GM18508 (cell line): ENCODE results near the gene PIP.
"Not testable (repeated sequence)": the region's sequence is repeated elsewhere in the genome, so short reads cannot be mapped to it uniquely, and the experiment has no call there.

Source experiments
- ATAC-seq: cut with Tn5 transposase; IDR thresholded peaks from one replicate; pipeline ENCODE4 v1.9.1; 2021; ENCODE audit warnings: moderate number of reproducible peaks; ENCODE audit not compliant: insufficient read depth, unreplicated experiment

PIP gene

GRCh38 chr7:143131781-143132180 lies at the start of gene PIP:
Gene PIP (plus strand): TSS chr7:143132077. CDS start chr7:143132117, 40 bp downstream.
- ATAC-seq, result no peak

GRCh38 chr7:143085109-143085508 lies 46.8 kb upstream of the PIP start:
- no peak for ATAC-seq

GRCh38 chr7:143085610-143086009 lies 46.3 kb upstream of the PIP start:
- ATAC-seq, result not testable (repeated sequence)

GRCh38 chr7:143088549-143089231 lies 43.2 kb upstream of the PIP start:
- not testable (repeated sequence) for ATAC-seq

GRCh38 chr7:143096146-143096545 lies 35.7 kb upstream of the PIP start:
- ATAC-seq, result no peak

GRCh38 chr7:143099579-143099978 lies 32.3 kb upstream of the PIP start:
- not testable (repeated sequence) for ATAC-seq

GRCh38 chr7:143104759-143105158 lies 27.1 kb upstream of the PIP start:
- no peak for ATAC-seq

- not testable (repeated sequence) for ATAC-seq
Measured at GRCh38 chr7:143108019-143108418, 23.9 kb upstream of the PIP start.

GRCh38 chr7:143117395-143117794 lies 14.5 kb upstream of the PIP start:
- ATAC-seq, result no peak

GRCh38 chr7:143120691-143121405 lies 11.0 kb upstream of the PIP start:
- ATAC-seq, result no peak

- not testable (repeated sequence) for ATAC-seq
Measured at GRCh38 chr7:143123326-143123725, 8.6 kb upstream of the PIP start.

- ATAC-seq, result no peak
Measured at GRCh38 chr7:143126146-143126545, 5.7 kb upstream of the PIP start.

GRCh38 chr7:143129051-143129450 lies 2.8 kb upstream of the PIP start:
- no peak for ATAC-seq

GRCh38 chr7:143129477-143129876 lies 2.4 kb upstream of the PIP start:
- no peak for ATAC-seq

- ATAC-seq, result no peak
Measured at GRCh38 chr7:143130541-143130940, 1.3 kb upstream of the PIP start.

GRCh38 chr7:143147070-143147469 lies 15.2 kb downstream of the PIP start:
- ATAC-seq, result no peak

- ATAC-seq, result no peak
Measured at GRCh38 chr7:143148050-143148449, 16.2 kb downstream of the PIP start.

- ATAC-seq, result no peak
Measured at GRCh38 chr7:143148651-143149050, 16.8 kb downstream of the PIP start.

- not testable (repeated sequence) for ATAC-seq
Measured at GRCh38 chr7:143150696-143151095, 18.8 kb downstream of the PIP start.

GRCh38 chr7:143158617-143159016 lies 26.7 kb downstream of the PIP start:
- ATAC-seq, result not testable (repeated sequence)

- ATAC-seq, result no peak
Measured at GRCh38 chr7:143171697-143172096, 39.8 kb downstream of the PIP start.

GRCh38 chr7:143172354-143172753 lies 40.5 kb downstream of the PIP start:
- no peak for ATAC-seq
